CD4-positive, CD25-positive, alpha-beta regulatory T cell (primary cell): Measurements from ENCODE around the gene IFITM10. TPM values are rescaled to one million over a fixed set of nuclear protein-coding genes. Genes with fewer than 3 reads are reported as not detected.
"Not testable (repeated sequence)": the region's sequence is repeated elsewhere in the genome, so short reads cannot be mapped to it uniquely, and the experiment has no call there.

Experiments used
- ATAC-seq, 2 donors: fragments of 150-1000 bp; cut with Tn5 transposase; one replicate each; pipeline ENCODE4 v1.10.0; 2021; ENCODE audit warnings: low read depth in 2 of 2, moderate number of reproducible peaks in 2 of 2, moderate library complexity in 1 of 2
- DNase-seq, 3 donors: peaks; one replicate each; pipeline versions ENCODE4 v3.0.0 to v3.0.0-alpha.2; 2012 to 2022; ENCODE audit warnings: mixed read lengths in 1 of 3
- H3K27ac ChIP-seq: one replicate; pipeline ENCODE4 v1.7.0; 2013; ENCODE audit warnings: mild to moderate bottlenecking, low read length; ENCODE audit not compliant: insufficient read depth, poor library complexity, severe bottlenecking
- H3K27me3 ChIP-seq: one replicate; pipeline ENCODE4 v1.7.0; 2013; ENCODE audit warnings: low read length; ENCODE audit not compliant: control insufficient read depth, insufficient read depth
- H3K36me3 ChIP-seq: one replicate; pipeline ENCODE4 v1.7.0; 2013; ENCODE audit warnings: mild to moderate bottlenecking, low read length, moderate library complexity; ENCODE audit not compliant: control insufficient read depth, insufficient read depth
- H3K4me1 ChIP-seq: 2 replicates; pipeline ENCODE4 v1.7.0; 2013; ENCODE audit warnings: mild to moderate bottlenecking, low read length; ENCODE audit not compliant: insufficient read depth, control insufficient read depth, poor library complexity, severe bottlenecking
- H3K4me3 ChIP-seq: one replicate; pipeline ENCODE4 v1.7.0; 2013; ENCODE audit warnings: low read depth, mild to moderate bottlenecking, low read length, moderate library complexity
- H3K9me3 ChIP-seq, 2 experiments: 1 replicate in 1 of 2; 2 replicates in 1 of 2; pipeline ENCODE4 v1.7.0; 2013; ENCODE audit warnings: low read length in 2 of 2, mild to moderate bottlenecking in 1 of 2, moderate library complexity in 1 of 2; ENCODE audit not compliant: control insufficient read depth in 2 of 2
- H3K27ac Mint-ChIP-seq, 3 donors: one replicate each; pipeline ENCODE4 v1.8.0; 2020 to 2022; ENCODE audit warnings: mild to moderate bottlenecking in 3 of 3, mixed read lengths in 3 of 3, moderate library complexity in 2 of 3
- H3K27me3 Mint-ChIP-seq: one replicate; pipeline ENCODE4 v1.8.0; 2022; ENCODE audit warnings: mild to moderate bottlenecking, mixed read lengths
- H3K36me3 Mint-ChIP-seq: one replicate; pipeline ENCODE4 v1.8.0; 2020; ENCODE audit warnings: mixed read lengths
- H3K4me1 Mint-ChIP-seq, 4 donors: one replicate each; pipeline ENCODE4 v1.8.0; 2020 to 2022; ENCODE audit warnings: mixed read lengths in 4 of 4, mild to moderate bottlenecking in 1 of 4
- H3K4me3 Mint-ChIP-seq, 4 donors: one replicate each; pipeline ENCODE4 v1.8.0; 2020 to 2022; ENCODE audit warnings: mild to moderate bottlenecking in 4 of 4, mixed read lengths in 4 of 4, moderate library complexity in 3 of 4
- H3K9me3 Mint-ChIP-seq, 7 donors: one replicate each; pipeline ENCODE4 v1.8.0; 2020 to 2022; ENCODE audit warnings: mixed read lengths in 7 of 7, mild to moderate bottlenecking in 3 of 7, moderate library complexity in 2 of 7
- polyA plus RNA-seq, 4 donors: library from polyadenylated mRNA; unstranded; fragments of 300-500 nt; fragmentation: Illumina TruSeq; gene quantifications; one replicate each; pipeline ENCODE4 v1.2.3, GENCODE V29; 2021
- total RNA-seq: library from RNA; stranded (reverse); gene quantifications from one replicate; pipeline ENCODE4 v1.2.3, GENCODE V29; 2022

The IFITM10 gene
- total and polyA plus RNA-seq, 5 donors from 2014 or later = 2.4 TPM; not detected in 4

- not testable (repeated sequence) for H3K27me3 ChIP-seq
- peak overlapping the region in 1 of 3 donors; percentile 25 for H3K27ac Mint-ChIP-seq
Measured at GRCh38 chr11:1688336-1688947, 62.0 kb downstream of the IFITM10 start.

GRCh38 chr11:1686220-1686619, 64.2 kb downstream of the IFITM10 start:
- DNase-seq, H3K4me3 ChIP-seq, H3K9me3 Mint-ChIP-seq, H3K36me3 ChIP-seq, H3K27me3 Mint-ChIP-seq, H3K9me3 ChIP-seq, H3K4me1 ChIP-seq, H3K4me3 Mint-ChIP-seq, H3K4me1 Mint-ChIP-seq, H3K27ac ChIP-seq, H3K36me3 Mint-ChIP-seq, ATAC-seq, H3K27ac Mint-ChIP-seq, H3K27me3 ChIP-seq: not testable (repeated sequence)

More at GRCh38 chr11:1688336-1688947, 62.0 kb downstream of the IFITM10 start:
- H3K27me3 Mint-ChIP-seq, H3K4me3 Mint-ChIP-seq, H3K9me3 ChIP-seq, DNase-seq, H3K9me3 Mint-ChIP-seq, ATAC-seq, H3K27ac ChIP-seq, H3K4me1 ChIP-seq, H3K36me3 ChIP-seq, H3K4me1 Mint-ChIP-seq, H3K36me3 Mint-ChIP-seq, H3K4me3 ChIP-seq: not testable (repeated sequence)

- not testable (repeated sequence) for DNase-seq, H3K36me3 Mint-ChIP-seq, H3K36me3 ChIP-seq, H3K27me3 ChIP-seq, H3K27me3 Mint-ChIP-seq, H3K9me3 Mint-ChIP-seq, H3K4me1 ChIP-seq, ATAC-seq, H3K9me3 ChIP-seq, H3K4me3 ChIP-seq, H3K27ac Mint-ChIP-seq, H3K27ac ChIP-seq, H3K4me1 Mint-ChIP-seq, H3K4me3 Mint-ChIP-seq
Measured at GRCh38 chr11:1684886-1685874, 65.2 kb downstream of the IFITM10 start.

- H3K9me3 ChIP-seq, DNase-seq, H3K27ac Mint-ChIP-seq, H3K36me3 Mint-ChIP-seq, H3K4me3 ChIP-seq, H3K36me3 ChIP-seq, H3K9me3 Mint-ChIP-seq, H3K4me1 ChIP-seq, ATAC-seq, H3K27me3 ChIP-seq, H3K27me3 Mint-ChIP-seq, H3K4me3 Mint-ChIP-seq, H3K4me1 Mint-ChIP-seq, H3K27ac ChIP-seq: not testable (repeated sequence)
Measured at GRCh38 chr11:1683904-1684572, 66.4 kb downstream of the IFITM10 start.

- not testable (repeated sequence) for H3K27ac Mint-ChIP-seq
Measured at GRCh38 chr11:1683216-1683615, 67.2 kb downstream of the IFITM10 start.

More at GRCh38 chr11:1683216-1683615, 67.2 kb downstream of the IFITM10 start:
- not testable (repeated sequence) for H3K27ac ChIP-seq, H3K27me3 Mint-ChIP-seq, H3K4me1 ChIP-seq, H3K4me1 Mint-ChIP-seq, H3K9me3 ChIP-seq, H3K4me3 Mint-ChIP-seq, H3K36me3 ChIP-seq, ATAC-seq, H3K27me3 ChIP-seq, H3K36me3 Mint-ChIP-seq, DNase-seq, H3K9me3 Mint-ChIP-seq, H3K4me3 ChIP-seq

Other genes starting within 250 kb of the IFITM10 start
- gene DUSP8, start 178.3 kb downstream of the IFITM10 start, total RNA-seq = 71.7 TPM
- gene DUSP8, start 178.3 kb downstream of the IFITM10 start, polyA plus RNA-seq = under 1 TPM; 0.05 to 0.19 (median 0.07) TPM
- gene KRTAP5-1, start 165.3 kb downstream of the IFITM10 start, total RNA-seq = not detected
- not detected for gene KRTAP5-1, start 165.3 kb downstream of the IFITM10 start, polyA plus RNA-seq
- 0.35 TPM for gene KRTAP5-2, start 152.3 kb downstream of the IFITM10 start, total RNA-seq
- not detected for gene KRTAP5-2, start 152.3 kb downstream of the IFITM10 start, polyA plus RNA-seq
- gene KRTAP5-3, start 142.1 kb downstream of the IFITM10 start, total RNA-seq = not detected
- gene KRTAP5-3, start 142.1 kb downstream of the IFITM10 start, polyA plus RNA-seq = not detected
- gene KRTAP5-4, start 128.5 kb downstream of the IFITM10 start, total RNA-seq = not detected
- gene KRTAP5-4, start 128.5 kb downstream of the IFITM10 start, polyA plus RNA-seq = not detected
- gene KRTAP5-5, start 120.8 kb downstream of the IFITM10 start, total RNA-seq = not detected
- not detected for gene KRTAP5-5, start 120.8 kb downstream of the IFITM10 start, polyA plus RNA-seq
- not detected for gene KRTAP5-6, start 53.4 kb downstream of the IFITM10 start, total RNA-seq
- not detected for gene KRTAP5-6, start 53.4 kb downstream of the IFITM10 start, polyA plus RNA-seq
- gene CTSD, start 13.3 kb upstream of the IFITM10 start, total RNA-seq = 104 TPM
- gene CTSD, start 13.3 kb upstream of the IFITM10 start, polyA plus RNA-seq = 100 to 1,000 TPM; 147 to 175 (median 155) TPM
- not detected for gene SYT8, start 84.4 kb upstream of the IFITM10 start, total RNA-seq
- gene SYT8, start 84.4 kb upstream of the IFITM10 start, polyA plus RNA-seq = not detected
- gene TNNI2, start 88.4 kb upstream of the IFITM10 start, total RNA-seq = not detected
- not detected for gene TNNI2, start 88.4 kb upstream of the IFITM10 start, polyA plus RNA-seq
- 453 TPM for gene LSP1, start 102.5 kb upstream of the IFITM10 start, total RNA-seq
- gene LSP1, start 102.5 kb upstream of the IFITM10 start, polyA plus RNA-seq = 100 to 1,000 TPM; 381 to 514 (median 444) TPM
- gene PRR33, start 141.3 kb upstream of the IFITM10 start, total RNA-seq = not detected
- under 1 TPM in 3 of 4 donors, not detected in 1; 0.06 to 0.09 (median 0.08) TPM for gene PRR33, start 141.3 kb upstream of the IFITM10 start, polyA plus RNA-seq
- 19.4 TPM for gene TNNT3, start 169.1 kb upstream of the IFITM10 start, total RNA-seq
- 1 to 10 TPM in 1 of 4 donors, not detected in 3; 1.6 TPM for gene TNNT3, start 169.1 kb upstream of the IFITM10 start, polyA plus RNA-seq
- 37.5 TPM for gene MRPL23, start 196.7 kb upstream of the IFITM10 start, total RNA-seq
- 10 to 100 TPM; 19.8 to 84.1 (median 24.6) TPM for gene MRPL23, start 196.7 kb upstream of the IFITM10 start, polyA plus RNA-seq
- 0.25 TPM for gene H19, start 247.2 kb upstream of the IFITM10 start, total RNA-seq
- not detected for gene H19, start 247.2 kb upstream of the IFITM10 start, polyA plus RNA-seq